Measurements from ENCODE around the gene TNFRSF18.
"Not testable (repeated sequence)": the region's sequence is repeated elsewhere in the genome, so short reads cannot be mapped to it uniquely, and the experiment has no call there.

Gene TNFRSF18

GRCh38 chr1:1206376-1206965, at the start of gene TNFRSF18:
Gene TNFRSF18 (minus strand): TSS chr1:1206592. CDS start chr1:1206571, 21 bp downstream.
- DNase-seq, result no peak

GRCh38 chr1:1255611-1256010, 49.2 kb upstream of the TNFRSF18 start:
- no peak for DNase-seq

GRCh38 chr1:1255078-1255477, 48.7 kb upstream of the TNFRSF18 start:
- DNase-seq, result no peak

- no peak for DNase-seq
Measured at GRCh38 chr1:1254667-1254998, 48.2 kb upstream of the TNFRSF18 start.

- DNase-seq, result no peak
Measured at GRCh38 chr1:1253972-1254666, 47.7 kb upstream of the TNFRSF18 start.

- DNase-seq, result no peak
Measured at GRCh38 chr1:1253314-1253713, 46.9 kb upstream of the TNFRSF18 start.

- no peak for DNase-seq
Measured at GRCh38 chr1:1250786-1251284, 44.4 kb upstream of the TNFRSF18 start.

- not testable (repeated sequence) for DNase-seq
Measured at GRCh38 chr1:1248009-1248913, 41.9 kb upstream of the TNFRSF18 start.

- no peak for DNase-seq
Measured at GRCh38 chr1:1247341-1247913, 41.0 kb upstream of the TNFRSF18 start.

GRCh38 chr1:1246577-1247340, 40.4 kb upstream of the TNFRSF18 start, which contains the start of gene C1QTNF12:
Gene C1QTNF12 (minus strand): TSS chr1:1246722. CDS start chr1:1246690, 32 bp downstream.
- no peak for DNase-seq

- DNase-seq, result no peak
Measured at GRCh38 chr1:1245817-1246576, 39.6 kb upstream of the TNFRSF18 start.

GRCh38 chr1:1245178-1245816, 38.9 kb upstream of the TNFRSF18 start:
- DNase-seq, result no peak

GRCh38 chr1:1244192-1244811, 37.9 kb upstream of the TNFRSF18 start:
- DNase-seq, result no peak

GRCh38 chr1:1243807-1244191, 37.4 kb upstream of the TNFRSF18 start:
- no peak for DNase-seq

- no peak for DNase-seq
Measured at GRCh38 chr1:1243266-1243660, 36.9 kb upstream of the TNFRSF18 start.

GRCh38 chr1:1242461-1243265, 36.3 kb upstream of the TNFRSF18 start:
- no peak for DNase-seq

GRCh38 chr1:1241588-1242219, 35.3 kb upstream of the TNFRSF18 start:
- no peak for DNase-seq

GRCh38 chr1:1240822-1241587, 34.6 kb upstream of the TNFRSF18 start:
- no peak for DNase-seq

Measured in NCI-H1694 (cell line).